Renal pelvis (tissue), 4 donors: ENCODE measurements around the gene ARHGEF1. TPM values are rescaled to one million over a fixed set of nuclear protein-coding genes. Genes with fewer than 3 reads are reported as not detected.
"Not testable (repeated sequence)": the region's sequence is repeated elsewhere in the genome, so short reads cannot be mapped to it uniquely, and the experiment has no call there.

Experiments
- DNase-seq: peaks from one replicate; pipeline ENCODE4 v3.0.0-alpha.2; 2013
- polyA plus RNA-seq, 3 donors: library from polyadenylated mRNA; unstranded; fragments of 120-200 nt; gene quantifications; one replicate each; pipeline ENCODE4 v1.2.1, GENCODE V29; 2013; ENCODE audit not compliant: insufficient read length in 3 of 3

ARHGEF1 gene
- polyA plus RNA-seq, 3 donors, result 51.4 to 61.0 (median 54.1) TPM

- no peak for DNase-seq
Observed at GRCh38 chr19:41903193-41903953, 20.4 kb downstream of the ARHGEF1 start.

- no peak for DNase-seq
Observed at GRCh38 chr19:41904118-41904870, 21.3 kb downstream of the ARHGEF1 start.

DNA sequence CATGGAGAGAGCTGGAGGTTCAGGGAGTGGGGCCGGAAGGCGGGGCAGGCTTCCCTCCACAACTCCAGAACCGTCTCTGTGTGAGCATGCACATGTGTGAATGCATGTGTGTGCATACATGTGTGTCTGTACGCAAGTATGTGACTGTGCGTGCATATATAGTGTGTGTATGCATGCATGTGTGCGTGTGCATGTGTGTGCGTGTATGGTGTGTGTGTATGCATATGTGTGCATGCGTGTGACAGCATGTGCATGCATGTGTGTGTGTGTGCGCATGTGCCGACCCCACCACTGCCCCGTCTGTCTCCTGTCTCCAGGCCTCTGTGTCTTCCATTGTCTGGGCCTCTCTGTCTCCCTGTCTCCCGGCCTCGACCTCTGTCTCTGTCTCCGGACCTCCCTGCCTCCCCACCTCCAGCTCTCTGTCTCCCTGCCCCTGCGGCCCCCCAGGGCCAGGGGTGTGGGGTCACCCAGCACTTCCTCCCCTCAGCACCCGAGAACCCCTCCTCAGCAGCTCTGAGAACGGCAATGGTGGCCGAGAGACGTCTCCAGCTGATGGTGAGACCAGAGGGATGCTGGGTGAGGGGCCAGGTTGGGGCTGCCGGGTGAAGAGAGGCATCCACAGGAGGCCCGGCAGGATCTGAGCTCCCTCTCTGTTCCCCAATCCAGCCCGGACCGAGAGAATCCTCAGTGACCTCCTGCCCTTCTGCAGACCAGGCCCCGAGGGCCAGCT lies 22.5 kb downstream of the ARHGEF1 start:
- DNase-seq, result no peak

DNA sequence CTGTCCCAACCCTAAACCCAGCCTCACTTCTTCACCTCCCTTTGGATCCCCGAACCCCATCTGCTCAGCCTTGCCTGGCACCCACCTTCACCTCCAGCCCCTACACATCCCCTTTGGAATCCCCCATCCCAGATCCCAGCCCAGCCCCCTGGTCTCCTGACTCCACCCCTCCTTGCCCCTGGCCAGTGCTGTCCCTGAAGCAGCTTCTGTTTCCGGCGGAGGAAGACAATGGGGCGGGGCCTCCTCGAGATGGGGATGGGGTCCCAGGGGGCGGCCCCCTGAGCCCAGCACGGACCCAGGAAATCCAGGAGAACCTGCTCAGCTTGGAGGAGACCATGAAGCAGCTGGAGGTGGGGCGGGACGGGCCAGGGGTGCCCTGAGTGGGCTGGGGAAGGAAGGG lies 23.3 kb downstream of the ARHGEF1 start:
- DNase-seq, result no peak

- DNase-seq, result no peak
Observed at GRCh38 chr19:41906916-41907680, 24.1 kb downstream of the ARHGEF1 start.

DNA sequence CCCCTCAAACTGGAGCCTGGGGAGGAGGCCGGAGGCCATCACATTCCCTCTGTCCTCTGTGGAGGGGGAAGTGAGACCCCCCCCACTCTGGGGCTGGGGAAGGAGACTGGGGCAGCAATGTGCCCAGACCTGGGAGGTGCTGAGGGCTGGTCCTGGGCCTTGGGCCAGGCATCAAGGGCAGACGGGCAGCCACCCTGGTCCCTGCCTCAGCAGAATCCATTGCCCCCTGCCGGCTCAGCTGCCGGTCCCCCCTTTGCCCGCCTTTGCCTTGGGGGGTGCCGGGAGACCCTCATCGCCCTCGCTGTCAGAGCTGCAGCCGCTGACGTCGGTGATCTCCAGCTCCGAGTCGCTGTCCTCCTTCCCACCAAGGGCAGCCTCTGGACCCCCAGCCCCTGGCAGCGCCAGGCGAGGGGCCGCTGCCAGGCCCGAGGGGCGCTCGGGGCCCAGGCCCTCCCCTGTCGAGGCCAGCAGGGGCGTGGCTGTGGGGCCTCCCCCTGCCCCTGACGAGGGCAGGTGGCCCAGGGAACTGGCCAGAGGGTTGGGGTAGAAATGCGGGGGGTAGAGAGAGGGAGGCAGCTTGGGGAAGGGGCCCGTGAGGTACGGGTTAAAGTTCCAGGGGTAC lies 25.1 kb downstream of the ARHGEF1 start:
- DNase-seq, result no peak

GRCh38 chr19:41908724-41909464 lies 25.9 kb downstream of the ARHGEF1 start:
- DNase-seq, result no peak

DNA sequence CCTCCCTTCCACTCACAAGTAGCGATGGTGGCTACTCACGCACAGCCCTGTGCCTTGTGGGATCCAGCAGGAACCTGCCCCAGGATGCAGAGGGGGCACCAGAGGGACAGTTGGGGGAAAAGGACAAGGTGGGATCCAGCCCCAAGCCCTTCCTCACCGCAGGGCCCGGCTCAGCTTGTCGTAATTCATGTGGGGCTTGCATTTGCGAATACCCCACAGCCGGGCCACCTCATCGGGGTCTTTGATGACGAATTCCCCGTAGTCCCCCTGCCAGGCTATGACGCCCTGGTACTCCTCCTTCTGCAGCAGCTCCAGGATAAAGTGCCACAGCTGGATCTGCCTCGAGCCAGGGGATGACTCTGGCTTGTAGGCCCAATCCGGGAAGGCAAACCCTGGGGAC lies 26.7 kb downstream of the ARHGEF1 start:
- DNase-seq, result no peak

DNA sequence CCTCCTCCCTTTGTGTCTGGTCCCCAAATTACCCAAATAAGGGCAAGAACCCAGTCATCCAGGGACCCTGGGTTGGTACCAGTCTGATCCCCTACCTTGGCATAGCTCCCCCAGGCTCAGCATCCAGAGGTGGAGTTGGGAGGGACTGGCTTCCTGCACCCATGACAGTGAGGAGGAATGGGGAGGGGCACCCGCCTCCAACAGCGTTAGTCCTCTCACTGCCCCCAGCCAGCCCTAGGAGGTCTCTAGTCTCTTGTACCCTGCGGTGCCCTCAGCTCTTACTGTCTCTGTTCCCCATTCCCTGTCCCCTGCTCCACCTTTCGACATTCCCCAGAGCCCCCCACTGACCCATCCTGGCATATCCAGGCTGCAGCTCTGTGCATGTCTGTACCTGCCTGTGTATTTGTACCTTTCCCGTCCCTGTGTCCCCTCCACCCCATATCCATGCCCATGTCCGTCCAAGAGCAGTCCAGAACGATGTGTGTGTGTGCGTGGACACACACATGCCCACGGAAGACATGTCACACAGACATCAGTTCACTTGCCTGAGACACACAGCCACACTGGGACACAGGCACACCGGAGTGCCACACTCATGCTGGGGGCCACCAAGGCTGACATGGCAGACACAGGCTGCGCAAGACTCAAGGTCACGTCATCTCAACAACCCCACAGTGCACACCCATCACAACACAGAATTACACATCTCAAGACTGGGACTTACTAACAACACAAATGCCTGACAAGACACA lies 27.4 kb downstream of the ARHGEF1 start:
- no peak for DNase-seq

- no peak for DNase-seq
Observed at GRCh38 chr19:41910992-41911888, 28.3 kb downstream of the ARHGEF1 start.

- DNase-seq, result no peak
Observed at GRCh38 chr19:41911889-41912731, 29.1 kb downstream of the ARHGEF1 start.

- DNase-seq, result no peak
Observed at GRCh38 chr19:41912899-41913537, 30.0 kb downstream of the ARHGEF1 start.

DNA sequence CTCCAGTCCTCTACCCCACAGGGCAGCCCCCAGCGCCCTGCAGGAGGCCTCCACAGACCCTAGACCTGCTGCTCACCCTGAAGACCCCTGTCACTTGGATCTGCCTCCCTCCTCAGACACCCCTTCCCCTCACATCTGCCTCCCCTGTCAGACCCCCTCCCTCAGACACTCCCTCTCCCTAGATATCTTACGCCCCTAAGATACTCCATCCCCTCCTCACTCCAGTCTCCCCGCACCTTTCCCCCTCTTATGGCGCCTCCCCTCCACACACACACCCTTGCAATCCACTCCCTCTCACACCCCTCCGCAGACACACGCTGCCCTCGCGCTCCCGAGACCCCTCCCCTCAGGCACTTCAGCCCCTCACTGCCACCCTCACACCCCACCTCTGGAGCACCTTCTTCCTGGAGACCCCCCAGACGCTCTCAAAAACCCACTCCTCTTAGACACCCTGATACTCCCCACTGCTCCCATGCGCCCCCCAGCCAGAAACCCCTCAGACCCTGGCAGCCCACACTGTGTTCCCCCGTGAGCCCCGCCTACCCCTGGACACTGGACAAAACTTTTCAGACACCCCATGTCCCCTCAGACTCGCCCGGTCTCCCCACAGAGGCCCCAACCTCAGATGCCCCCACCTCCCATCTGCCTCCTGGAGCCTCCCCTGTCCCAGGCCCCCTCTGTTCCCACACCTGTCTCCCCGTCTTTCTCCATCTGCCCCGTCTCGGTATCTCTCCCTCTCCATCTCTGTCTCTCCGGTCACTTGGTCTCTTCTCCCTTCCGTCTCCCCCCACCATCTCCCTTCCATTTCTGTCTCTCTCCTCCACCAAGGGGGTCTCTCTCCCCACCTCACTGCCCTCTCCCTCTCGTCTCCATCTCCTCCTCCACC lies 30.8 kb downstream of the ARHGEF1 start:
- no peak for DNase-seq

- DNase-seq, result not testable (repeated sequence)
Observed at GRCh38 chr19:41914424-41914834, 31.4 kb downstream of the ARHGEF1 start.

- DNase-seq, result no peak
Observed at GRCh38 chr19:41915021-41915775, 32.2 kb downstream of the ARHGEF1 start.
